ENCODE measurements around the gene SCCPDH.

DNA sequence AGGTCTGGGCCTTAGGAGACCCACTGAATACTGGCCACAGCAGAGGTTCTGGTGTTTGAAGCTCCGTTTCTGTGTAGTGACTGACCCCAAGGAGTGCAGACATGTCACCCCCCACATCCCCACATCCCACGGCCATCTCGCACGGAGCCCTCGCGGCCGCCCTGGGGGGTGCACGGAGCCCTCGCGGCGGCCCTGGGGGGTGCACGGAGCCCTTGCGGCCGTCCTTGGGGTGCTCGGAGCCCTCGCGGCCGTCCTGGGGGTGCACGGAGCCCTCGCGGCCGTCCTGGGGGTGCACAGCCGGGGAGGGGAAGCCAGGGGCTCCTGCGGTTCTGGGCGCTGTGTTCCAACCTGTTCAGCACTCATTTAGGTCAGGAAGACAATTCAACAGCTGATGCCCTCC, 68.4 kb downstream of the SCCPDH start:
- TF ChIP-seq MAX (IDR thresholded peaks at IDR 0.05; ENCODE audit: insufficient read depth, insufficient read length) = no peak
- no peak for TF ChIP-seq POLR2AphosphoS5 (IDR thresholded peaks at IDR 0.05; ENCODE audit: insufficient read depth, low read depth, low read length)
- TF ChIP-seq, protein P1, sequence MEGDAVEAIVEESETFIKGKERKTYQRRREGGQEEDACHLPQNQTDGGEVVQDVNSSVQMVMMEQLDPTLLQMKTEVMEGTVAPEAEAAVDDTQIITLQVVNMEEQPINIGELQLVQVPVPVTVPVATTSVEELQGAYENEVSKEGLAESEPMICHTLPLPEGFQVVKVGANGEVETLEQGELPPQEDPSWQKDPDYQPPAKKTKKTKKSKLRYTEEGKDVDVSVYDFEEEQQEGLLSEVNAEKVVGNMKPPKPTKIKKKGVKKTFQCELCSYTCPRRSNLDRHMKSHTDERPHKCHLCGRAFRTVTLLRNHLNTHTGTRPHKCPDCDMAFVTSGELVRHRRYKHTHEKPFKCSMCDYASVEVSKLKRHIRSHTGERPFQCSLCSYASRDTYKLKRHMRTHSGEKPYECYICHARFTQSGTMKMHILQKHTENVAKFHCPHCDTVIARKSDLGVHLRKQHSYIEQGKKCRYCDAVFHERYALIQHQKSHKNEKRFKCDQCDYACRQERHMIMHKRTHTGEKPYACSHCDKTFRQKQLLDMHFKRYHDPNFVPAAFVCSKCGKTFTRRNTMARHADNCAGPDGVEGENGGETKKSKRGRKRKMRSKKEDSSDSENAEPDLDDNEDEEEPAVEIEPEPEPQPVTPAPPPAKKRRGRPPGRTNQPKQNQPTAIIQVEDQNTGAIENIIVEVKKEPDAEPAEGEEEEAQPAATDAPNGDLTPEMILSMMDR (IDR thresholded peaks at IDR 0.05; ENCODE audit: extremely low read depth in 1 of 2, insufficient read depth in 1 of 2, low read depth in 1 of 2, low read length in 2 of 2) = no peak
- no peak for TF ChIP-seq POLR2A (IDR thresholded peaks at IDR 0.05; ENCODE audit: low read depth, low read length)
- TF ChIP-seq EZH2 (IDR thresholded peaks at IDR 0.05; ENCODE audit: borderline replicate concordance, low read depth, low read length, severe bottlenecking) = no peak
- TF ChIP-seq MYC (IDR thresholded peaks at IDR 0.05; ENCODE audit: low read depth, low read length) = no peak
- no peak for TF ChIP-seq JUN (IDR thresholded peaks at IDR 0.05; ENCODE audit: borderline replicate concordance, insufficient read depth, insufficient read length, low read depth)
- no peak for TF ChIP-seq GATA2 (IDR thresholded peaks at IDR 0.05; ENCODE audit: insufficient read depth, insufficient read length, low read depth, low read length)
- no peak for TF ChIP-seq FOS (IDR thresholded peaks at IDR 0.05; ENCODE audit: borderline replicate concordance, insufficient read depth, low read length)
